Keratinocyte (primary cell): Measurements from ENCODE around the gene CTXND1. TPM values are rescaled to one million over a fixed set of nuclear protein-coding genes. Genes with fewer than 3 reads are reported as not detected.

Experiments used
- DNase-seq: peaks from one replicate; pipeline ENCODE4 v3.0.0-alpha.2; 2011; ENCODE audit warnings: low read depth, missing footprints, low spot score
- FAIRE-seq: peaks from 2 replicates; lab custom pipeline; 2011; peaks lifted over from hg19 to GRCh38; lab: Jason Lieb, UNC
- H2AFZ ChIP-seq: 2 replicates; pipeline ENCODE4 v1.6.0; 2012; ENCODE audit warnings: low read length, control low read depth, inconsistent platforms; ENCODE audit not compliant: control insufficient read depth
- H3K27ac ChIP-seq: 2 replicates; pipeline ENCODE4 v1.5.1; 2011; ENCODE audit warnings: low read length; ENCODE audit not compliant: control insufficient read depth, insufficient read depth
- H3K27me3 ChIP-seq: 3 replicates; pipeline ENCODE4 v1.6.0; 2011; ENCODE audit warnings: low read length; ENCODE audit not compliant: control insufficient read depth, insufficient read depth; ENCODE audit errors: extremely low read depth
- H3K36me3 ChIP-seq, 2 experiments: 2 replicates in 1 of 2; 3 replicates in 1 of 2; pipeline ENCODE4 v1.5.1; 2011; ENCODE audit warnings: low read length in 2 of 2, mild to moderate bottlenecking in 1 of 2; ENCODE audit not compliant: control insufficient read depth in 2 of 2, insufficient read depth in 2 of 2; ENCODE audit errors: extremely low read depth in 1 of 2
- H3K4me1 ChIP-seq: 3 replicates; pipeline ENCODE4 v1.5.1; 2011; ENCODE audit warnings: low read length; ENCODE audit not compliant: control insufficient read depth, insufficient read depth; ENCODE audit errors: extremely low read depth
- H3K4me2 ChIP-seq: 3 replicates; pipeline ENCODE4 v1.6.0; 2011; ENCODE audit warnings: low read depth, low read length; ENCODE audit not compliant: control insufficient read depth, insufficient read depth; ENCODE audit errors: extremely low read depth
- H3K4me3 ChIP-seq, 3 experiments: fragments of 200-600 bp in 1 of 3; sonication (generic) in 1 of 3; 2 replicates in 2 of 3; 3 replicates in 1 of 3; pipeline ENCODE4 v1.5.1; 2011 to 2016; ENCODE audit warnings: low read length in 3 of 3, mild to moderate bottlenecking in 3 of 3, control low read depth in 2 of 3, inconsistent platforms in 1 of 3, low read depth in 1 of 3, mixed read lengths in 1 of 3, mixed run types in 1 of 3, moderate library complexity in 1 of 3; ENCODE audit not compliant: control insufficient read depth in 2 of 3, insufficient read depth in 2 of 3; ENCODE audit errors: extremely low read depth in 1 of 3
- H3K79me2 ChIP-seq: 2 replicates; pipeline ENCODE4 v1.6.0; 2012; ENCODE audit warnings: low read length; ENCODE audit not compliant: control insufficient read depth, insufficient read depth
- H3K9ac ChIP-seq: 3 replicates; pipeline ENCODE4 v1.6.0; 2011; ENCODE audit warnings: low read length; ENCODE audit not compliant: control insufficient read depth, insufficient read depth; ENCODE audit errors: extremely low read depth
- H3K9me1 ChIP-seq: 3 replicates; pipeline ENCODE4 v1.6.0; 2011; ENCODE audit warnings: low read length; ENCODE audit not compliant: control insufficient read depth, insufficient read depth; ENCODE audit errors: extremely low read depth
- H3K9me3 ChIP-seq: 2 replicates; pipeline ENCODE4 v1.5.1; 2012; ENCODE audit warnings: low read depth, low read length; ENCODE audit not compliant: control insufficient read depth
- H4K20me1 ChIP-seq: 3 replicates; pipeline ENCODE4 v1.6.0; 2011; ENCODE audit warnings: low read length; ENCODE audit not compliant: control insufficient read depth, insufficient read depth; ENCODE audit errors: extremely low read depth
- EZH2 ChIP-seq: IDR thresholded peaks from one replicate; pipeline ENCODE4 v1.6.1; 2012; ENCODE audit warnings: inconsistent platforms, mild to moderate bottlenecking, low read length, moderate library complexity
- dilution Hi-C: fragments of 300-500 bp; cut with MboI; formaldehyde crosslinking; loops from one replicate; pipeline ENCODE4 v1.7.0; 2020; ENCODE audit warnings: low sequenced_read_pairs; ENCODE audit not compliant: extremely low pct_ligation_motif_present
- polyA plus RNA-seq, 5 experiments: library from polyadenylated mRNA; depleted of rRNA in 3 of 5; stranded (reverse) in 3 of 5; stranded (forward) in 1 of 5; unstranded in 1 of 5; fragments of >200 nt; gene quantifications; 1 replicate in 1 of 5; 2 replicates in 3 of 5; 3 replicates in 1 of 5; pipeline versions ENCODE4 v1.2.1 to v1.2.3, GENCODE V29; 2011 to 2012; ENCODE audit warnings: missing spikeins in 2 of 5, low read depth in 1 of 5, low replicate concordance in 1 of 5
- TF ChIP-seq, protein P1 (sequence below), 3 experiments: IDR thresholded peaks in 1 of 3; conservative IDR thresholded peaks in 1 of 3; optimal IDR thresholded peaks in 1 of 3; 2 replicates in 2 of 3; 3 replicates in 1 of 3; pipeline versions ENCODE3 to v1.5.1; 2011; ENCODE audit warnings: low read length in 3 of 3, mild to moderate bottlenecking in 3 of 3, moderate library complexity in 2 of 3, control low read depth in 1 of 3, inconsistent platforms in 1 of 3; ENCODE audit not compliant: insufficient read depth in 2 of 3; ENCODE audit errors: extremely low read depth in 1 of 3

CTXND1 gene
- polyA plus RNA-seq, 1 donor (not counting 4 experiments of a cell fraction or from before 2014, with no cell fraction given), result not detected

DNA sequence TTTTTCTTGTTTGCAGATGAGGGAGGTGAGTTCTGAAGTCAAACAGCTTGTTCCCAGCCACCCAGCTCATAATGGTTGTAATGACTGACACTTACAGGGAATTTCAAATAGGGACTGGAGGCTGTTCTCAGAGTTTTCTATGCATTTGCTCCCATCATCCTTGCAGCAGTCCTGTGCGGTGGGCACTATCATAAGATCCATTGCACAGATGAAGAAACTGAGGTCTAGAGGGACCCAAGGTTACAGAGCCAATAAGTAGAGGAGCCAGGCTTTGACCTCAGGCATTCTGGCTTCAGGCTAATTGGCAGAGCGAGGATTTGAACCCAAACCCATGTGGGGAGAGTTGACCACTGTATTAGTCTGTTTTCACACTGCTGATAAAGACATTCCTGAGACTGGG is 66.9 kb downstream of the CTXND1 start:
- Histone ChIP-seq H3K9me1 (no peaks in the 10 kb centered on the region), H3K4me1 (no peaks in the 10 kb centered on the region), H3K27me3 (no peaks in the 10 kb centered on the region), H3K36me3 (peaks cover 15 to 25% of the 10 kb centered on the region in 2 experiments), H3K4me3 (no peak overlapping the region), H4K20me1 (no peaks in the 10 kb centered on the region), H3K9me3 (no peaks in the 10 kb centered on the region), H3K27ac (no peak overlapping the region), H3K79me2 (no peaks in the 10 kb centered on the region), H2AFZ (no peak overlapping the region), H3K9ac (no peak overlapping the region), H3K4me2 (no peak overlapping the region)
- no peak for DNase-seq
- no peak for FAIRE-seq
- dilution Hi-C loops, result no loop called here
- TF ChIP-seq EZH2, result no peak
- TF ChIP-seq, protein P1, sequence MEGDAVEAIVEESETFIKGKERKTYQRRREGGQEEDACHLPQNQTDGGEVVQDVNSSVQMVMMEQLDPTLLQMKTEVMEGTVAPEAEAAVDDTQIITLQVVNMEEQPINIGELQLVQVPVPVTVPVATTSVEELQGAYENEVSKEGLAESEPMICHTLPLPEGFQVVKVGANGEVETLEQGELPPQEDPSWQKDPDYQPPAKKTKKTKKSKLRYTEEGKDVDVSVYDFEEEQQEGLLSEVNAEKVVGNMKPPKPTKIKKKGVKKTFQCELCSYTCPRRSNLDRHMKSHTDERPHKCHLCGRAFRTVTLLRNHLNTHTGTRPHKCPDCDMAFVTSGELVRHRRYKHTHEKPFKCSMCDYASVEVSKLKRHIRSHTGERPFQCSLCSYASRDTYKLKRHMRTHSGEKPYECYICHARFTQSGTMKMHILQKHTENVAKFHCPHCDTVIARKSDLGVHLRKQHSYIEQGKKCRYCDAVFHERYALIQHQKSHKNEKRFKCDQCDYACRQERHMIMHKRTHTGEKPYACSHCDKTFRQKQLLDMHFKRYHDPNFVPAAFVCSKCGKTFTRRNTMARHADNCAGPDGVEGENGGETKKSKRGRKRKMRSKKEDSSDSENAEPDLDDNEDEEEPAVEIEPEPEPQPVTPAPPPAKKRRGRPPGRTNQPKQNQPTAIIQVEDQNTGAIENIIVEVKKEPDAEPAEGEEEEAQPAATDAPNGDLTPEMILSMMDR (optimal IDR thresholded peaks at IDR 0.05 in 1 of 3, IDR thresholded peaks at IDR 0.05 in 1 of 3, conservative IDR thresholded peaks at IDR 0.05 in 1 of 3; ENCODE audit: extremely low read depth in 1 of 3, insufficient read depth in 2 of 3, low read length in 3 of 3), result no peak

DNA sequence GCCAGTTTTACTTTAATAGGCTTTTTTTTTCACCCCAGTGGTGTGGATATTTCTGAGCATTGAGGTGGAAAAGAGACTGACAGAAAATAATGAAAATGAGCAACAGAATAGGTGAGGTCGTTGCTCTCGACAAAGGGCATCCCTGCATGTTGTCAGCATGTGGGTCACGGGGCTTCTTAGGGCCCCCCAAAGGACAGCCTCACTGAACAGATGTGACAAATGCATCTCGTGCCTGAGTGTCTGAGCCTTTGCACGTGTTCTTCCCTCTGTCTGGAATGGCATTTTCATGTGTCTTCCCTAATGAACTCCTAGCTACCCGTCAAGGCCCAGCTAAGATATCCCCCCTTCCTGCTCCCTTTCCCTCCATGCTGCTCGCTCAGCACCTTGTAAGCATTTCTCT is 67.5 kb downstream of the CTXND1 start:
- H3K27me3 ChIP-seq, result no peaks in the 10 kb centered on the region
- H3K9me1 ChIP-seq, result no peaks in the 10 kb centered on the region
- no peak overlapping the region for H3K4me2 ChIP-seq
- FAIRE-seq, result no peak
- no peak overlapping the region for H2AFZ ChIP-seq
- dilution Hi-C loops, result no loop called here
- DNase-seq, result no peak
- no peaks in the 10 kb centered on the region for H3K9me3 ChIP-seq
- H3K79me2 ChIP-seq, result no peaks in the 10 kb centered on the region
- H3K4me3 ChIP-seq, result no peak overlapping the region
- TF ChIP-seq, protein P1 (optimal IDR thresholded peaks at IDR 0.05 in 1 of 3, IDR thresholded peaks at IDR 0.05 in 1 of 3, conservative IDR thresholded peaks at IDR 0.05 in 1 of 3; ENCODE audit: extremely low read depth in 1 of 3, insufficient read depth in 2 of 3, low read length in 3 of 3), result no peak
- H4K20me1 ChIP-seq, result no peaks in the 10 kb centered on the region
- peaks cover 3% of the 10 kb centered on the region for H3K4me1 ChIP-seq
- peaks cover 16 to 25% of the 10 kb centered on the region in 2 experiments for H3K36me3 ChIP-seq
- H3K9ac ChIP-seq, result no peak overlapping the region
- no peak overlapping the region for H3K27ac ChIP-seq
